Neural cell (in vitro differentiated cells): ENCODE results near the gene AKR7A3. TPM values are rescaled to one million over a fixed set of nuclear protein-coding genes. Genes with fewer than 3 reads are reported as not detected.

Experiments
- H2AFZ ChIP-seq: fragments of 200-600, 300-800 bp; sonication (generic), shearing (Covaris generic); 2 replicates; pipeline ENCODE4 v1.6.0; 2014; ENCODE audit warnings: low read depth, mild to moderate bottlenecking, antibody characterized with exemption, low read length, moderate library complexity
- H3F3A ChIP-seq: fragments of 200-600 bp; shearing (Covaris generic); 2 replicates; pipeline ENCODE4 v1.6.1; 2016; ENCODE audit warnings: mild to moderate bottlenecking, moderate library complexity, mixed read lengths, antibody characterized with exemption, low read length; ENCODE audit not compliant: insufficient read depth, poor library complexity, severe bottlenecking
- H3K27ac ChIP-seq: fragments of 200-600, 300-800 bp; sonication (generic), shearing (Covaris generic); 2 replicates; pipeline ENCODE4 v1.5.1; 2014; ENCODE audit warnings: mild to moderate bottlenecking, low read length, moderate library complexity
- H3K27me3 ChIP-seq: fragments of 300-800, 200-600 bp; sonication (generic), shearing (Covaris generic); 2 replicates; pipeline ENCODE4 v1.6.0; 2014; ENCODE audit warnings: mild to moderate bottlenecking, low read depth, low read length, moderate library complexity; ENCODE audit not compliant: insufficient read depth
- H3K36me3 ChIP-seq: fragments of 300-800, 200-600 bp; sonication (generic), shearing (Covaris generic); 2 replicates; pipeline ENCODE4 v1.5.1; 2014; ENCODE audit warnings: mild to moderate bottlenecking, antibody characterized with exemption, low read length, moderate library complexity; ENCODE audit not compliant: insufficient read depth
- H3K4me2 ChIP-seq: fragments of 300-800, 200-600 bp; sonication (generic), shearing (Covaris generic); 2 replicates; pipeline ENCODE4 v1.6.0; 2014; ENCODE audit warnings: mild to moderate bottlenecking, low read length
- H3K4me3 ChIP-seq: fragments of 300-800, 200-600 bp; sonication (generic), shearing (Covaris generic); 2 replicates; pipeline ENCODE4 v1.5.1; 2014; ENCODE audit warnings: mild to moderate bottlenecking, low read length, moderate library complexity
- H3K79me2 ChIP-seq: fragments of 200-600 bp; shearing (Covaris generic); replicated peaks from 2 replicates; pipeline ENCODE4 v1.6.0; 2014; ENCODE audit warnings: mild to moderate bottlenecking, low read length, moderate library complexity; ENCODE audit not compliant: insufficient read depth
- H3K9ac ChIP-seq: fragments of 300-800, 200-600 bp; sonication (generic), shearing (Covaris generic); 2 replicates; pipeline ENCODE4 v1.6.1; 2016; ENCODE audit warnings: mild to moderate bottlenecking, low read length, mixed read lengths
- H3K9me2 ChIP-seq: fragments of 200-600 bp; shearing (Covaris generic); 2 replicates; pipeline ENCODE4 v1.6.1; 2016; ENCODE audit warnings: mild to moderate bottlenecking, low read length, mixed read lengths; ENCODE audit not compliant: insufficient read depth
- H3K9me3 ChIP-seq: fragments of 200-600, 300-800 bp; sonication (generic), shearing (Covaris generic); 2 replicates; pipeline ENCODE4 v1.6.1; 2016; ENCODE audit warnings: mild to moderate bottlenecking, mixed run types, low read length, moderate library complexity, mixed read lengths
- H4K20me1 ChIP-seq: fragments of 200-600 bp; shearing (Covaris generic); 2 replicates; pipeline ENCODE4 v1.6.1; 2016; ENCODE audit warnings: mild to moderate bottlenecking, mixed run types; ENCODE audit not compliant: insufficient read depth
- CTCF ChIP-seq: fragments of 450-650 bp; IDR thresholded peaks from 2 replicates; pipeline ENCODE4 v1.5.1; 2014; ENCODE audit warnings: antibody characterized with exemption, mild to moderate bottlenecking, moderate library complexity; ENCODE audit not compliant: poor library complexity, severe bottlenecking
- EP300 ChIP-seq: fragments of 450-650 bp; conservative IDR thresholded peaks from 2 replicates; pipeline ENCODE4 v1.6.1; 2014; ENCODE audit warnings: antibody characterized with exemption, mild to moderate bottlenecking, moderate library complexity; ENCODE audit not compliant: poor library complexity, severe bottlenecking
- EZH2 ChIP-seq: fragments of 200-600, 300-800 bp; shearing (Covaris generic), sonication (generic); IDR thresholded peaks from 2 replicates; pipeline ENCODE4 v1.6.1; 2014; ENCODE audit warnings: antibody characterized with exemption, low read length, borderline replicate concordance, mild to moderate bottlenecking; ENCODE audit not compliant: insufficient read depth, poor library complexity, severe bottlenecking
- MXI1 ChIP-seq: fragments of 450-650 bp; conservative IDR thresholded peaks from 2 replicates; pipeline ENCODE4 v1.6.1; 2014; ENCODE audit warnings: antibody characterized with exemption, mild to moderate bottlenecking; ENCODE audit not compliant: poor library complexity, severe bottlenecking
- POLR2AphosphoS5 ChIP-seq: IDR thresholded peaks from 2 replicates; pipeline ENCODE4 v1.6.1; 2012
- RAD21 ChIP-seq: fragments of 450-650 bp; conservative IDR thresholded peaks from 2 replicates; pipeline ENCODE4 v1.6.1; 2014; ENCODE audit warnings: antibody characterized with exemption, mild to moderate bottlenecking, moderate library complexity
- SMC3 ChIP-seq: fragments of 450-650 bp; conservative IDR thresholded peaks from 2 replicates; pipeline ENCODE4 v1.6.1; 2014; ENCODE audit warnings: antibody characterized with exemption, mild to moderate bottlenecking, moderate library complexity; ENCODE audit not compliant: poor library complexity
- TAF1 ChIP-seq: IDR thresholded peaks from 2 replicates; pipeline ENCODE4 v1.6.1; 2012; ENCODE audit warnings: low read depth
- polyA plus RNA-seq: library from polyadenylated mRNA; depleted of rRNA; stranded (reverse); fragments of >200 nt; gene quantifications from 2 replicates; pipeline ENCODE4 v1.2.3, GENCODE V29; 2014
- TF ChIP-seq, protein P1 (sequence below): IDR thresholded peaks from 2 replicates; pipeline ENCODE4 v1.6.1; 2012; ENCODE audit warnings: borderline replicate concordance

Gene AKR7A3
- polyA plus RNA-seq, 1 donor from 2014 or later = 2.9 TPM

GRCh38 chr1:19308509-19308907 lies 19.9 kb upstream of the AKR7A3 start (continued):
- TF ChIP-seq CTCF = no peak
- TF ChIP-seq RAD21 = no peak

DNA sequence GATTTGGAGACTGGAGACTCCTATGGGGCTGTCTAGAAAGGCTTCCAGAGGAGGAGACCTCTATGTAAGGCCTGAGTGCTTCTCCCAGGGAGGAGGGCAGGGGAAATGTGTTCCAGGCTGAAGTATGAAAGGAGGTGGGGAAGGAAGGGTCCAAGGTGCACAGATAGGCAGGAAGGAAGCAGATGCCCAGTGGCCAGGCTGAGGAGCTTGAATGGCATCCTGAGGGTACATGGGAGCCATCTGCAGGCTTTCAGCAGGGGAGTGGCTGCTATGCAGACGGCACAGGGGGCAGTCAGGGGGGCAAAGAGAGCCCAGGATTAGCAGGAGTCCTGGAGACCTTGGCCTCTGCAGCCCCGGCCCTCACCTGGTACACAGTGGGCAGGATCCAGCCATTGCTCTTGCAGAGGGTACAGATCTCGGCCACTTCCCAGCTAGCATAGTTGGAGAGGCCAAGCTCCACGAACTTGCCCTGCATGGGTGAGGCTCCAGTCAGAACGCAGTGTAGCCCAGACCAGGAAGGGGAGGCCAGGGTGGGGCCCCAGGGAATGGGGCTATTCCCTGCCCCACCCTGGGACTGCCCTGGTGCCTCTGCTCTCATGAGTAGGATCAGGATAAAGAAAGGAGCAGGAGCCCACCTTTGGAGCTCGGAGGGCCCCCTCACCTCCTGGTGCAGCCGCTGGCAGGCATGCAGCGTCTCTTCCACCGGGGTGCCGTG lies 19.4 kb upstream of the AKR7A3 start:
- peaks cover 11% of the 10 kb centered on the region for H3K79me2 ChIP-seq
- H3K27me3 ChIP-seq = no peaks in the 10 kb centered on the region
- H3K36me3 ChIP-seq = no peaks in the 10 kb centered on the region
- no peaks in the 10 kb centered on the region for H3K9me2 ChIP-seq
- H3K4me2 ChIP-seq = no peak overlapping the region
- no peak overlapping the region for H3K27ac ChIP-seq
- no peak overlapping the region for H3K9ac ChIP-seq
- H3K4me3 ChIP-seq = no peak overlapping the region
- no peak overlapping the region for H2AFZ ChIP-seq
- TF ChIP-seq RAD21 (no peak), POLR2AphosphoS5 (no peak), SMC3 (no peak), TAF1 (no peak)
- no peaks in the 10 kb centered on the region for H3K9me3 ChIP-seq
- H3F3A ChIP-seq = no peaks in the 10 kb centered on the region
- H4K20me1 ChIP-seq = no peaks in the 10 kb centered on the region

DNA sequence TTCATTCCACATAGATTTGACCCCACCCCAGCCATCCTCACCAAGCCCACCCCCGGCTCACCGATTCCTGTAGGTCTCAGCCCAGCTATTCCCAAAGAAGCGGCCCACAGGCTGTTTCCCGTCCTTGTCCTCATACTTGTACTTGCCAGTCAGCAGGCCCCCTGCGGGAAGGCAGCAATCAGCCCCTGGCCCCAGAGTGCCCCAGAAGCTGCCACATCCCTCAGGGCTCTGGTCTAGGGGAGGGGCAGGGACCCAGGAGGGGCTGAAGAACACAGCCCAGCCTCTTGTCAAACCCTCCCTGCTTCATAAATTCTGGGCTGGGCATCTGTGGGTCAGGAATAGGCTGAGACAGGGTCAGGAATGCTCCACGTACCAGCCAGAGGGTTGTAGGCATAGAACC lies 18.4 kb upstream of the AKR7A3 start:
- H3K27me3 ChIP-seq = no peaks in the 10 kb centered on the region
- no peaks in the 10 kb centered on the region for H3F3A ChIP-seq
- no peak overlapping the region for H3K9ac ChIP-seq
- H3K9me3 ChIP-seq = no peaks in the 10 kb centered on the region
- no peaks in the 10 kb centered on the region for H3K9me2 ChIP-seq
- H3K79me2 ChIP-seq = peaks cover 7% of the 10 kb centered on the region
- no peak overlapping the region for H3K27ac ChIP-seq
- H4K20me1 ChIP-seq = no peaks in the 10 kb centered on the region
- H2AFZ ChIP-seq = no peak overlapping the region
- H3K36me3 ChIP-seq = no peaks in the 10 kb centered on the region
- no peak overlapping the region for H3K4me3 ChIP-seq
- H3K4me2 ChIP-seq = no peak overlapping the region
- TF ChIP-seq POLR2AphosphoS5 = no peak
- TF ChIP-seq, protein P1, sequence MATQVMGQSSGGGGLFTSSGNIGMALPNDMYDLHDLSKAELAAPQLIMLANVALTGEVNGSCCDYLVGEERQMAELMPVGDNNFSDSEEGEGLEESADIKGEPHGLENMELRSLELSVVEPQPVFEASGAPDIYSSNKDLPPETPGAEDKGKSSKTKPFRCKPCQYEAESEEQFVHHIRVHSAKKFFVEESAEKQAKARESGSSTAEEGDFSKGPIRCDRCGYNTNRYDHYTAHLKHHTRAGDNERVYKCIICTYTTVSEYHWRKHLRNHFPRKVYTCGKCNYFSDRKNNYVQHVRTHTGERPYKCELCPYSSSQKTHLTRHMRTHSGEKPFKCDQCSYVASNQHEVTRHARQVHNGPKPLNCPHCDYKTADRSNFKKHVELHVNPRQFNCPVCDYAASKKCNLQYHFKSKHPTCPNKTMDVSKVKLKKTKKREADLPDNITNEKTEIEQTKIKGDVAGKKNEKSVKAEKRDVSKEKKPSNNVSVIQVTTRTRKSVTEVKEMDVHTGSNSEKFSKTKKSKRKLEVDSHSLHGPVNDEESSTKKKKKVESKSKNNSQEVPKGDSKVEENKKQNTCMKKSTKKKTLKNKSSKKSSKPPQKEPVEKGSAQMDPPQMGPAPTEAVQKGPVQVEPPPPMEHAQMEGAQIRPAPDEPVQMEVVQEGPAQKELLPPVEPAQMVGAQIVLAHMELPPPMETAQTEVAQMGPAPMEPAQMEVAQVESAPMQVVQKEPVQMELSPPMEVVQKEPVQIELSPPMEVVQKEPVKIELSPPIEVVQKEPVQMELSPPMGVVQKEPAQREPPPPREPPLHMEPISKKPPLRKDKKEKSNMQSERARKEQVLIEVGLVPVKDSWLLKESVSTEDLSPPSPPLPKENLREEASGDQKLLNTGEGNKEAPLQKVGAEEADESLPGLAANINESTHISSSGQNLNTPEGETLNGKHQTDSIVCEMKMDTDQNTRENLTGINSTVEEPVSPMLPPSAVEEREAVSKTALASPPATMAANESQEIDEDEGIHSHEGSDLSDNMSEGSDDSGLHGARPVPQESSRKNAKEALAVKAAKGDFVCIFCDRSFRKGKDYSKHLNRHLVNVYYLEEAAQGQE = no peak
- TF ChIP-seq EZH2 = no peak
- no peak for TF ChIP-seq RAD21
- TF ChIP-seq EP300 = no peak
- no peak for TF ChIP-seq CTCF
- no peak for TF ChIP-seq MXI1
- TF ChIP-seq SMC3 = no peak
- TF ChIP-seq TAF1 = no peak
